ENCODE measurements around the gene ACAP3. TPM values are rescaled to one million over a fixed set of nuclear protein-coding genes. Genes with fewer than 3 reads are reported as not detected.
A peak's percentile ranks its signal among the peaks of the same experiment; 100 is the strongest.

The ACAP3 gene
- total and polyA plus RNA-seq, 2 of the 4 experiments (the other 2 are of a cell fraction): 13.3 to 58.2 TPM

- Histone ChIP-seq H2BK120ac (ENCODE audit: low read depth, low read length) (0 out of 2 replicates have a peak overlapping the region, but pooled peaks have one; percentile 8), H3K4me2 (ENCODE audit: low read depth, low read length) (no peak overlapping the region), H3K4me3 (ENCODE audit: insufficient read depth, low read depth, low read length) (no peak overlapping the region), H3K23ac (ENCODE audit: low read depth, low read length) (no peak overlapping the region), H2BK20ac (ENCODE audit: low read depth, low read length) (peak overlapping the region; percentile 14; the same call in 1 of the 2 replicates), H3K79me1 (ENCODE audit: low read depth in 1 of 2, low read length in 2 of 2) (peaks cover 3 to 20% of the 10 kb centered on the region in 2 experiments; a peak in 2 of 4 replicates), H4K8ac (ENCODE audit: low read depth in 2 of 2, low read length in 2 of 2) (peak overlapping the region in 1 of 2 experiments; percentile 54; a peak in 2 of 4 replicates), H2AK5ac (ENCODE audit: low read depth, low read length) (peak overlapping the region; percentile 73; the same call in 1 of the 2 replicates), H2BK5ac (ENCODE audit: low read depth, low read length, poor library complexity, severe bottlenecking) (peak overlapping the region; percentile 21), H4K91ac (ENCODE audit: insufficient read depth, low read depth, low read length) (no peak overlapping the region), H3K56ac (ENCODE audit: extremely low read depth, insufficient read depth, low read length) (no peak overlapping the region), H3K18ac (ENCODE audit: low read depth, low read length) (0 out of 2 replicates have a peak overlapping the region, but pooled peaks have one; percentile 4), H4K20me1 (ENCODE audit: insufficient read depth, low read length) (no peaks in the 10 kb centered on the region; the same call in 1 of the 2 replicates), H3K36me3 (ENCODE audit: control insufficient read depth, insufficient read depth, low read length) (peaks cover 42% of the 10 kb centered on the region), H2AK9ac (replicated peaks; ENCODE audit: low read depth, low read length, poor library complexity) (peak overlapping the region; percentile 90), H3K9ac (ENCODE audit: low read depth, low read length) (no peak overlapping the region), H2AFZ (replicated peaks; ENCODE audit: low read length, poor library complexity) (peak overlapping the region; percentile 51), H3K9me1 (ENCODE audit: insufficient read depth, low read length) (no peaks in the 10 kb centered on the region), H3K9me3 (ENCODE audit: control insufficient read depth, insufficient read depth, low read length) (no peaks in the 10 kb centered on the region), H3K4me1 (ENCODE audit: control insufficient read depth, insufficient read depth, low read length) (peaks cover 9% of the 10 kb centered on the region), H3K27me3 (ENCODE audit: control insufficient read depth, insufficient read depth, low read length) (no peaks in the 10 kb centered on the region), H3K27ac (ENCODE audit: insufficient read depth, low read length) (peak overlapping the region; percentile 29; the same call in 1 of the 2 replicates), H4K5ac (ENCODE audit: low read depth, low read length) (peak overlapping the region; percentile 71), H3K4ac (ENCODE audit: low read depth, low read length) (peak overlapping the region; percentile 35; the same call in 1 of the 2 replicates), H2BK15ac (ENCODE audit: low read depth, low read length) (no peak overlapping the region; the same call in 2 of the 3 replicates), H3K14ac (replicated peaks; ENCODE audit: low read depth, low read length) (0 out of 2 replicates have a peak overlapping the region, but pooled peaks have one; percentile 1)
- ChIA-PET POLR2A (ENCODE audit: unreplicated experiment) (interaction anchor here (0.6 kb wide), 1 partner anchor 32 kb away, joined by 8 read pairs; no protein-coding TSS in a partner anchor), CTCF (interaction anchor here (1.1 kb wide), 1 partner anchor 14 kb away, joined by 4 read pairs; no protein-coding TSS in a partner anchor)
- no peak for ATAC-seq (ENCODE audit: low read depth)
- no peak for DNase-seq
- intact Hi-C loops (cut with micrococcal nuclease): no loop called here
- in situ Hi-C loops (cut with MboI; ENCODE audit: low sequenced_read_pairs): no loop called here
- dilution Hi-C loops (cut with HindIII; ENCODE audit: low sequenced_read_pairs, unreplicated experiment): no loop called here
- WGBS, 2 experiments (ENCODE audit: extremely low coverage in 2 of 2, insufficient read length in 1 of 2): 82% methylated on average over 7 of the region's 16 CpGs; no CpG with 5 or more reads in 1 of the 2 experiments
- no peak for TF ChIP-seq MAFK (IDR thresholded peaks at IDR 0.05; ENCODE audit: low read depth, low read length)
- TF ChIP-seq FOS (IDR thresholded peaks at IDR 0.05; ENCODE audit: low read depth, low read length): no peak
- no peak for TF ChIP-seq MAZ (IDR thresholded peaks at IDR 0.05; ENCODE audit: borderline replicate concordance, low read depth, low read length)
- TF ChIP-seq RFX5 (IDR thresholded peaks at IDR 0.05; ENCODE audit: low read depth, low read length): no peak
- TF ChIP-seq RAD21 (IDR thresholded peaks at IDR 0.05; ENCODE audit: low read length): no peak
- TF ChIP-seq CEBPB (IDR thresholded peaks at IDR 0.05; ENCODE audit: low read depth, low read length): no peak
- TF ChIP-seq NFE2L2 (IDR thresholded peaks at IDR 0.05; ENCODE audit: low read depth, low read length): no peak
- no peak for TF ChIP-seq CTCF (conservative IDR thresholded peaks at IDR 0.05; ENCODE audit: low read depth, low read length)
- no peak for TF ChIP-seq POLR2A (IDR thresholded peaks at IDR 0.05; ENCODE audit: low read depth, low read length)
- TF ChIP-seq, protein P1, sequence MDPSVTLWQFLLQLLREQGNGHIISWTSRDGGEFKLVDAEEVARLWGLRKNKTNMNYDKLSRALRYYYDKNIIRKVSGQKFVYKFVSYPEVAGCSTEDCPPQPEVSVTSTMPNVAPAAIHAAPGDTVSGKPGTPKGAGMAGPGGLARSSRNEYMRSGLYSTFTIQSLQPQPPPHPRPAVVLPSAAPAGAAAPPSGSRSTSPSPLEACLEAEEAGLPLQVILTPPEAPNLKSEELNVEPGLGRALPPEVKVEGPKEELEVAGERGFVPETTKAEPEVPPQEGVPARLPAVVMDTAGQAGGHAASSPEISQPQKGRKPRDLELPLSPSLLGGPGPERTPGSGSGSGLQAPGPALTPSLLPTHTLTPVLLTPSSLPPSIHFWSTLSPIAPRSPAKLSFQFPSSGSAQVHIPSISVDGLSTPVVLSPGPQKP (IDR thresholded peaks at IDR 0.05; ENCODE audit: borderline replicate concordance, low read depth, low read length): no peak
- BruUV-seq (replicated peaks): no TSS peak
These were observed 56.9 kb downstream of the ACAP3 start for GRCh38 chr1:1250786-1251284.
